Measurements from ENCODE around the gene FUCA1.
A peak's percentile ranks its signal among the peaks of the same experiment; 100 is the strongest.
"Not testable (repeated sequence)": the region's sequence is repeated elsewhere in the genome, so short reads cannot be mapped to it uniquely, and the experiment has no call there.

The FUCA1 gene

DNA sequence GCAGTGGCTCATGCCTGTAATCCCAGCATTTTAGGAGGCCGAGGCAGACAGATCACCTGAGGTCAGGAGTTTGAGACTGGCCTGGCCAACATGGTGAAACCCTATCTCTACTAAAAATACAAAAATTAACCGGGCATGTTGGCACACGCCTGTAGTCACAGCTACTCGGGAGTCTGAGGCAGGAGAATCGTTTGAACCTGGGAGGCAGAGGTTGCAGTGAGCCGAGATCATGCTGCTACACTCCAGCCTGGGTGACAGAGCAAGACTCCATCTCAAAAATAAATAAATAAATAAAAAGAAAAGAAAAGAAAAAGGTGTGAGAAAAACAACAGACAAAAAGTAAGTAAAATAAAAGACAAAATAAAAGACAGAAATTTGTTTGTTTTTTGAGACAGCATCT is 33.9 kb downstream of the FUCA1 start:
- not testable (repeated sequence) for DNase-seq

GRCh38 chr1:23827717-23828116 is 40.4 kb downstream of the FUCA1 start:
- no peak for DNase-seq

DNA sequence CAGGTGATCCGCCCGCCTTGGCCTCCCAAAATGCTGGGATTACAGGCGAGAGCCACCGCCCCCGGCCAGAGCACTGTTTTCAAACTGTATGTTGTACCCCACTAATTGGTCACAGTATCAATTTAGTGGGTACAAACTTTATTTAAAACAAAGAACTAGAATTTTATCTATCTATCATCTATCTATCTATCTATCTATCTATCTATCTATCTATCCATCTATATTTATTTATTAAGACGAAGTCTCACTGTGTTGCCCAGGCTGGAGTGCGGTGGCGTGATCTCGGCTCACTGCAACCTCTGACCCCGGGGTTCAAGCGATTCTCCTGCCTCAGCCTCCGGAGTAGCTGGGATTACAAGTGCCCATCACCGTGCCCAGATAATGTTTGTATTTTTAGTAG is 41.5 kb downstream of the FUCA1 start:
- DNase-seq = not testable (repeated sequence)

DNA sequence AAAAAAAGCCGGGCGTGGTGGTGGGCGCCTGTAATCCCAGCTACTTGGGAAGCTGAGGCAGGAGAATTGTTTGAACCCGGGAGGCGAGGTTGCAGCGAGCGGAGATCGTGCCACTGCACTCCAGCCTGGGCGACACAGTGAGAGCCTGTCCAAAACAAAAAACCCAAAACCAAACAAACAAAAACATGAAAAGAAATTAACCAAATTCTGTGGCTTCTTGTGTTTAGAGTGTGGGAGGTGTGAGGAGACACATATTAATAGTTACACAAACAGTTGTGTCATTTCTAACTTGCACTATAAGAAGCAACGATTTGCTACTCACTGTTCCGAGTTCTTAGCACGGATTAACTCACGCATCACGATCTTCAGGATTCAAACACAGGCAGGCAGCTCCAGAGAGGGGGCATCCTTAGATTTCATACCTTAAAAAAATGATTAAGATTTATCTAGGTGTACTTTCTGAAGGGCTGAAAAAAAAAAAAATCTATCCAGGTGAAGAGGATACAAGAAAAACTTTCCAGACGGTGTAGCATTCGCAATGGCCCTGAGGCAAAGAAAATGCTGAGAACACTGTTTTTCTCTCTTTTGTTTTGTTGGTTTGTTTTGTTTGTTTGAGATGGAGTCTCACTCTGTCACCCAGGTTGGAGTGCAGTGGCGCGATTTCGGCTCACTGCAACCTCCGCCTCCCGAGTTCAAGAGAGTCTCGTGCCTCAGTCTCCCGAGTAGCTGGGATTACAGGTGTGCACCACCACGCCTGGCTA is 42.1 kb downstream of the FUCA1 start:
- DNase-seq = no peak

DNA sequence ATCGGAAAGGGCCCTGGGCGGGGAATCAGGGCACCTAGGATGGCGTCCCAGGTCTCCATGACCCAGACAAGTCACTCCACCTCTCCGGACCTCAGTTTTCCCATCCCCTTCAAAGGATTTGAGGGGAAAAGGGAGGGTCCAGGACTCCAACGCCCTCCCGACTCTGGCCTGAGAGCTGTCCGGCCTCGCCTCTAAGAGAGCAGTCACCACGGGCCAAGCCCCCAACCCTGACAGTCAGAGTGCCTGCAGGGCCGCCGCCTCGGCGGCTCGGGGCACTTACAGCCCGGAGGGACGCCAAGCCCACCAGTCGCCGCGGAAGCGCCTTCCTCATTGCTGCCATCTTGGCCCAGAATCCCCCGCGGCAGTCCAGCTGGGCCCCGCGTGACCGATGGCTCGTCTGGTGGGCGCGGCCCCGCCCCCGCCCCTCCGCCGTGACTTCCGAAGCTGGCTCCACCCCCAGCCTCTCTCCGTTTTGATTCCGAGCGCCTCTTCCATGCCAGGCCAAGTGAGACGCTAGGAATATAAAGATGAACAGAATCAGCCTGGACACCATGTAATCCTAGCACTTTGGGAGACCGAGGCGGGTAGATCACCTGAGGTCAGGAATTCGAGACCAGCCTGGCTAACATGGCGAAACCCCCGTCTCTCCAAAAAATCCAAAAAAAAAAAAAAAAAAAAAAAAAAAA is 42.9 kb downstream of the FUCA1 start, which contains the start of gene HMGCL:
Gene HMGCL, minus strand, starts transcription at position 354 of the 686 bp plus-strand sequence. Its CDS starts 14 bp downstream, at position 340.
- peak; percentile 85 to 86 for DNase-seq

- DNase-seq = no peak
Observed at GRCh38 chr1:23824711-23825075, 43.4 kb downstream of the FUCA1 start.

- DNase-seq = no peak
Observed at GRCh38 chr1:23823767-23824166, 44.3 kb downstream of the FUCA1 start.

DNA sequence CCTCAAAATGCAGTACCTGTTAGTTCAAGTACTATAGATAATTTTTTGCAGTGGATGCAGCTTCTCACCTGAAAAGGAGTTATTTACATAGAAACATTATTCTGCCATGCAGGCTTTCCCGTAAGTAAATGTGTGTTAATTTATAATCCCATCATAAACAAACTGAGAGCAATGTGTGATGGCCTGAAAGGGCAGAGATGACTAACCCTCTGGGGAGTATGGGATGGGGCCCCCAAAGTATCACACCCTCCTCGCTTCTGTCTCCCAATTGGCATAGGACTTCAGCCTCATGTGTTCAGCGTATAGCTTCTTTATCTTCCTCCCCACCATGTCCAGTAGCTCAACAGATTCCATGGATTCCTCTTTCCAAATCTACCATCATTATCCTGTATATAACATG is 50.5 kb downstream of the FUCA1 start:
- no peak for DNase-seq

- no peak for DNase-seq
Observed at GRCh38 chr1:23816906-23817305, 51.2 kb downstream of the FUCA1 start.

- DNase-seq = no peak
Observed at GRCh38 chr1:23816361-23816760, 51.7 kb downstream of the FUCA1 start.

- DNase-seq = no peak
Observed at GRCh38 chr1:23814016-23814415, 54.1 kb downstream of the FUCA1 start.

DNA sequence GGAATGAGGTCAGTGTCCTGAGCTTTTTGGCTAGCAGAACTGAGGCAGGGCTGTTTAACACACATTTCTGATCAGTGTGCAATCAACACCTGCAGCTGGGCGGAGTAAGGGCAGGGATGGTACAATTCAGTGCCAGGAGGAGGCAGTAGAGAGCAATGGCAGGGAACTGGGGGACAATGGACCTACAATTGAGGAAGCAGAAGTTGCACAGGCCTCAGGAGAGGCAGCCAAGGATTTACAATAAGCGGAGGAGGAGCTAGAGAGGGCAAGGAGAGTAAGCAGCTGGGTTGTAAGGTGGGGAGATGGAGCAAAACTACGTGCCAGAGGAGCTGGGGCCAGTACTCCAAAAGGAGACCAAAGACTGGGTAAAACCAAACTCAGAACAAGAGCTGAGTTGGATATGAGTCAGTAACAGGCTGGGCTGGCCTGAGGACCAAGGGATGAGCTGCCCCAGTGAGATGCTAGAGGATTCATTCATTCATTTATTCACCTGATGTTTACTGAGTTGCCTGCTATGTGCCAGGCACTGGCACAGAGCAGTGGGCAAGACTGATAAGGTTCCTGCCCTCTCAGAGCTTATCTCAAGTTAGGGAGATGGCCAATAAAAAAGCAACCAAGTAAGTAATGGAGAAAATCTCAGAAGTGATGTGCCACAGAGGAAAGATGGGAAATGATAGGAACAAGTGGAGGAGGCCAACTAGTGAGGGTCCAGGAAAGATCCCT is 57.1 kb downstream of the FUCA1 start:
- peak in 1 of 2 experiments; percentile 42 for DNase-seq

- peak; percentile 71 to 74 for DNase-seq
Observed at GRCh38 chr1:23809751-23810171, 58.3 kb downstream of the FUCA1 start.

DNA sequence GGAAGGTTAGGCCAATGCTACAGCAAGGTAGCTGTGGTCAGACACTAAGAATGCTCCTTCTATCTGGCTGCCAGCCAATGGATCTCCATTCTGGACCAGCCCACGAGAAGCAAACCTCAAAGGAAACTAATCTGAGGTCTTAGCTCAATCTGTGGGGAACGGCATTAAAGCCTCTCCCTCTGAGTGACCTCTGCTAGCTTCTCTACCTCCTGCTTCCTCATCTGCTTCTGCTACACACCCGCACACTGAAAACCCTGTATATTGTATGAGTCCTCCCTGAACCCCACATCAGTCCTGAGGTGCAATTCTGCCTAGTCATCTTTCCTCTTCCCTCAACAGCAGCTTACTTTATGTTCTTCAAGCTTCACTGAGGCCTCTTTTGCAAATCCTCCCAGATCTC is 60.6 kb downstream of the FUCA1 start:
- DNase-seq = no peak

DNA sequence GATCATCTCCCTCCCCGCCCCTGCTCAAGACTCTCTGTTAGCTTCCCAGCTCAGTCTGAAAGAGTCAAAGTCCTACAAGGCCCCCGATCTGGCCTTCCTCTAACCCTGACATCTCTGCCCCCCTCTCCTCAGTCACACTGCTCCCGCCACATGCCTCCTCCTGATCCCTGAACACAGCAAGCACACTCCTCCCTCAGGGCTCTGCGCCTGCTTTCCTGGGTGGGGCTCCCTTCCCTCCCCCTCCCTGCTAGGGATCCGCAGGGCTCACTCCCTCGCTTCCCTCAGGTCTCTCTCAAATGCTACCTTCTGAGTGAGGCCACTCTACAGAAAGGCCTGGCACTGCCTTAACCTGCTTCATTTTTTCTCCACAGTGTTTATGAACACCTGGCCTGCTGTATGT is 61.8 kb downstream of the FUCA1 start:
- DNase-seq = no peak

DNA sequence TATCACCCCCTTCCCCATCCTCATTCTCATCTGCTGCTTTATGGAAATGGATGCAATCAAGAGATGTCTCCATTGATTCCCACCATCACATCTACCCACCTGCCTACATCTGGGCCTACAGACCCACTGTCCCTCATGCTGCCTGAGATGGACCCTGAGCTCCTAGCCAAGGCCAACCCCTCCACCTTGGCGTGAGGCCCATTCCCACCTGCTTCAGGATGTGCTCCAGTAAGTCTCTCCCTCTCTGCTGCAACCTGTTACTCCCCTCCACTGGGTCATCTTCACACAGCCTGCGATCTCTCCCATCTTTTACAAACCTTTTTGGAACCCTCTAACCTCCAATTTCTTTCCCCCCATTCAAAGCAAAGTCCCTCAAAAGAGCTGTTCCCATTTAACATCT is 63.1 kb downstream of the FUCA1 start:
- DNase-seq = no peak

GRCh38 chr1:23804183-23804835 is 63.8 kb downstream of the FUCA1 start:
- DNase-seq = no peak

DNA sequence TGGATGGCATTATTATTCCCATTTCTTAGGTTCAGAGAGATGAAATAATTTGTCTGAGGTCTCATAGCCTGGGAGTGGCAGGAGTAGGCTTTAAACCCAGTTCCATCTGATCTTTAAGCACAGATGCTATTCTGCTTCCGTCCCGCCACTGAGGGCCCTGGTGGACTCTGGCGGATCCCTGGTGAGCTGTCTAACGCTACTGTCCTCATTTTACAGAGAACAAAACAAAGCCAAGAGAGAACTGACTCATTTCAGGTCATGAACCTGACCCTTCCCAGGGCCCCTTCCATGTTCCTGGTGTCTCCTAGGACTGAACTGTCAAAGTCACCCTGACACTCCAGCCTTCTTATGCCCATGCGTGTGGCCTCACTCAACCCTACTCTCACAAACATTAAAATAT is 64.4 kb downstream of the FUCA1 start:
- DNase-seq = no peak

GRCh38 chr1:23802809-23803342 is 65.2 kb downstream of the FUCA1 start:
- not testable (repeated sequence) for DNase-seq

DNA sequence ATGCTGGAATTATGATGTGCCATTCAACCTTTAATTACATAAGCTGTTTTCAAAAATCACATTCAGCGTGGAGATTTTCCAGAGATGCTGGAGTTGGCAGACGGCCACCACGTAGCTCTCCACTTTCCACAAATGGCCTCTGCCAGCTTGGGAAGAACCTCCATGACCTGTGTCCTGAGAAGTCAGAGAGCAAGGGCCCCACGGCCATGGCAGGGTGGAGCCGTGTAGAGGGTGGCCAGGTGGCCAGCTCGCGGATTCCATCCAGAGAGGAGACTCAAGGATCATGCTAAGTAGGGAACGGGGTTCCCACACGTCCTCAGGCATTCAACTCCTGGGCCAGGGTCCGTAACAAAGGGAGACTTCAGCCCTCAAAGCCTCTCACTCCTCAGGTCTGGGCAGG is 66.2 kb downstream of the FUCA1 start:
- no peak for DNase-seq

GRCh38 chr1:23801338-23801748 is 66.7 kb downstream of the FUCA1 start:
- DNase-seq = no peak

DNA sequence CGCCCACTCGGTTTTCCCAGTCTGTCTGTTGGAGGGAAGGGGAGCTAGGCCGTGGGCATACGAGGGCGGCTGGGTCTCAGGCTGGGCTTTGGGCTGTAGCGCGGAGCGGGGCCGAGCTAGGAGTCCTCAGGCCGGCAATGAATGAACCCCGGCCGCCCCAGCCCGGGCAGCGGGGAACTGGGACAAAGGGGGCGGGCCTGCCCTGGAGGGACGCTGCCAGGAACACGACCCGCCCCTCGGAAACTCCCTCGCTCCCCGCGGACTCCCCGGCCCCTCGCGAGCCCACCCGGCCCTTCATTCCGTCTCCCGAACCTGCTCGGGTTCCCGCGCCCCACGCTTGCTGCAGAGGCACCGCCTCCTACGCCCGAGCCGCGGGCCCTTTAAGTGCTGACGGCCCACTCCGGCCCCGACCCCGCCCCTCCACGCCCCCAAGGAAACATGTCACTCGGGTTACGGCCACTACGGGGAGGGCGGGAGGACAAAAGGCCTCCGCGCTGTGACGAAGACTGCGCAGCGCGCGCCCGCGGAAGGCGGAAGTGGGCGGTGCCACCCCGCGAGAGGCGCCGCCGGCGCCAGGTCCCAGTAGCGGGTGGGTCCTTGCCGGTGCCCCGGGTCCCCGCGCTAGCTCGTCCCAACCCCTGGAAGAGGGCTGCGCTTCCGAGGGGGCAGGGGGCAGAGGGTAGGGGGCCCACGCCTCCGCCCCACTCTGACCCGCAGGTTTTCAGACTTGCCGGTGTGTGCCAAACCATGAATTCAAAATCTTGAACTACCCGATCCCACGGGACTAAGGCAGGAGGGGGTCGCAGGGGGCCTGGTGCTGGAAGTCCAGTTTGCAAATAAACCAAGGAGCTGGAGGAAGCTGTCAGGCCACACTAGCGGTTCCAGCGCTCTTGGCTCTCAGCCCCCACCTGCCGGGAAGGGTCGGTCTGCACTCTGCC is 67.4 kb downstream of the FUCA1 start, which contains the start of gene GALE:
Gene GALE, minus strand, starts transcription at position 355 of the 938 bp plus-strand sequence. CDS start 1,747 bp downstream, outside the sequence.
- peak; percentile 97 to 99 for DNase-seq

Data from stimulated activated CD4-positive, alpha-beta T cell treated with anti-CD3 and anti-CD28 coated beads, Interleukin-4, amount 100 ng/mL, for 4 hours (primary cell).